ENCODE results near the gene NIFK. TPM values are rescaled to one million over a fixed set of nuclear protein-coding genes. Genes with fewer than 3 reads are reported as not detected.

NIFK gene
- polyA plus RNA-seq (2012; ENCODE audit: insufficient read depth, insufficient read length): 119 TPM

GRCh38 chr2:121736462-121737336, at the start of gene NIFK:
Gene NIFK (minus strand): TSS chr2:121736875. CDS start chr2:121736850, 25 bp downstream.
- peak within 1 kb of the TSS; percentile 83 for H3K4me3 ChIP-seq (ENCODE audit: low read length)
- peak; percentile 93 for DNase-seq (ENCODE audit: low read depth, low spot score)

- no peak overlapping the region for H3K4me3 ChIP-seq (ENCODE audit: low read length)
- DNase-seq (ENCODE audit: low read depth, low spot score): no peak
These were observed 46.5 kb upstream of the NIFK start for GRCh38 chr2:121783180-121783579.

GRCh38 chr2:121778741-121779487, 42.2 kb upstream of the NIFK start:
- DNase-seq (ENCODE audit: low read depth, low spot score): no peak
- no peak overlapping the region for H3K4me3 ChIP-seq (ENCODE audit: low read length)

- H3K4me3 ChIP-seq (ENCODE audit: low read length): no peak overlapping the region
- DNase-seq (ENCODE audit: low read depth, low spot score): no peak
These were observed 41.0 kb upstream of the NIFK start for GRCh38 chr2:121777699-121778058.

- DNase-seq (ENCODE audit: low read depth, low spot score): no peak
- no peak overlapping the region for H3K4me3 ChIP-seq (ENCODE audit: low read length)
These were observed 40.4 kb upstream of the NIFK start for GRCh38 chr2:121776885-121777698.

- no peak overlapping the region for H3K4me3 ChIP-seq (ENCODE audit: low read length)
- no peak for DNase-seq (ENCODE audit: low read depth, low spot score)
These were observed 39.7 kb upstream of the NIFK start for GRCh38 chr2:121776361-121776760.

GRCh38 chr2:121774235-121774634, 37.6 kb upstream of the NIFK start:
- H3K4me3 ChIP-seq (ENCODE audit: low read length): no peak overlapping the region
- no peak for DNase-seq (ENCODE audit: low read depth, low spot score)

GRCh38 chr2:121771976-121772742, 35.5 kb upstream of the NIFK start:
- no peak overlapping the region for H3K4me3 ChIP-seq (ENCODE audit: low read length)
- DNase-seq (ENCODE audit: low read depth, low spot score): no peak

GRCh38 chr2:121768143-121768755, 31.6 kb upstream of the NIFK start:
- DNase-seq (ENCODE audit: low read depth, low spot score): no peak
- H3K4me3 ChIP-seq (ENCODE audit: low read length): no peak overlapping the region

GRCh38 chr2:121766624-121767023, 29.9 kb upstream of the NIFK start:
- DNase-seq (ENCODE audit: low read depth, low spot score): no peak
- H3K4me3 ChIP-seq (ENCODE audit: low read length): no peak overlapping the region

GRCh38 chr2:121764681-121765228, 28.1 kb upstream of the NIFK start:
- no peak overlapping the region for H3K4me3 ChIP-seq (ENCODE audit: low read length)
- no peak for DNase-seq (ENCODE audit: low read depth, low spot score)

GRCh38 chr2:121755237-121756111, 18.8 kb upstream of the NIFK start, which contains the start of gene TSN:
Gene TSN (plus strand): TSS chr2:121755651. CDS start chr2:121755780, 129 bp downstream.
- peak; percentile 96 for DNase-seq (ENCODE audit: low read depth, low spot score)
- peak within 1 kb of the TSS; percentile 100 for H3K4me3 ChIP-seq (ENCODE audit: low read length)

- no peak for DNase-seq (ENCODE audit: low read depth, low spot score)
- H3K4me3 ChIP-seq (ENCODE audit: low read length): peak overlapping the region; percentile 100
These were observed 18.2 kb upstream of the NIFK start for GRCh38 chr2:121754851-121755236.

- H3K4me3 ChIP-seq (ENCODE audit: low read length): no peak overlapping the region
- no peak for DNase-seq (ENCODE audit: low read depth, low spot score)
These were observed 11.5 kb upstream of the NIFK start for GRCh38 chr2:121748202-121748601.

- no peak for DNase-seq (ENCODE audit: low read depth, low spot score)
- H3K4me3 ChIP-seq (ENCODE audit: low read length): no peak overlapping the region
These were observed 9.4 kb upstream of the NIFK start for GRCh38 chr2:121746071-121746578.

GRCh38 chr2:121741450-121741849, 4.8 kb upstream of the NIFK start:
- DNase-seq (ENCODE audit: low read depth, low spot score): no peak
- no peak overlapping the region for H3K4me3 ChIP-seq (ENCODE audit: low read length)

- no peak overlapping the region for H3K4me3 ChIP-seq (ENCODE audit: low read length)
- no peak for DNase-seq (ENCODE audit: low read depth, low spot score)
These were observed 4.3 kb upstream of the NIFK start for GRCh38 chr2:121740973-121741372.
